GM18499 (cell line): ENCODE data around the gene PARK7.
"Not testable (repeated sequence)": the region's sequence is repeated elsewhere in the genome, so short reads cannot be mapped to it uniquely, and the experiment has no call there.

ENCODE experiments used
- ATAC-seq: cut with Tn5 transposase; IDR thresholded peaks from one replicate; pipeline ENCODE4 v1.9.1; 2021; ENCODE audit warnings: moderate number of reproducible peaks; ENCODE audit not compliant: insufficient read depth, unreplicated experiment

PARK7 gene

DNA sequence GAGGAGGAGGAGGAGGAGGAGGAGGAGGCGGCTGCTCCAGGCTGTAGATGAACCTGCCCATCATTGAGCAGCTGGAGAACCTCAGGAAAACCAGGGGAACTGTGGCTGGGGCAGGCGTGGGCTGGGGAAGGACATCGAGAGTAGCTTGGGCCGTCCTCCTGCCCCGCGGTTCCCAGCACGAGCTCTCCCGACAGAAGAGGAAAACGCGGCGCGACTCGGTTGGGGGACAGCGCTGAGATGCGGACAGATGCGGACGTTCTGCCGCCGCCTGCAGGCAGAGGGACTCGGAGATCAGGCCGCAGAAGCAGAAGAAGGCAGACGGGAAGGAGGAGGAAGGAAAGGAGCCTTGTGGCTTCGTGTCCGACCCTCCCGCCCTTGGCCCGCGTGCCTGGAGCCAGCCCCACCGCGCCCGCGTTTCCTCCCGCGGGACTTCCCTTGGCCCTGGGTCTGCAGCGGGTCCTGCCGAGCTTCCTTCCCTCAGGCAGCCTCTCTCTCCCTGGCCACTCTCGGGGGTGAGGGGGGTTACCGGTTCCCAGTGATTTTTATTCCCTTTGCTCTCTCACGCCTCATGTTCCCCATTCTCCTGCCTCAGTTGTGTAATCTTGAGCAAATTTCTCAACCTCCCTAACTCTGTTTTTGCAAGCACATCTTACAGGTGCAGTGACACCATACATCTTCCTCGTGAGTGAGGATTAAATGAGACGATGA lies 19.1 kb upstream of the PARK7 start:
- ATAC-seq = no peak

DNA sequence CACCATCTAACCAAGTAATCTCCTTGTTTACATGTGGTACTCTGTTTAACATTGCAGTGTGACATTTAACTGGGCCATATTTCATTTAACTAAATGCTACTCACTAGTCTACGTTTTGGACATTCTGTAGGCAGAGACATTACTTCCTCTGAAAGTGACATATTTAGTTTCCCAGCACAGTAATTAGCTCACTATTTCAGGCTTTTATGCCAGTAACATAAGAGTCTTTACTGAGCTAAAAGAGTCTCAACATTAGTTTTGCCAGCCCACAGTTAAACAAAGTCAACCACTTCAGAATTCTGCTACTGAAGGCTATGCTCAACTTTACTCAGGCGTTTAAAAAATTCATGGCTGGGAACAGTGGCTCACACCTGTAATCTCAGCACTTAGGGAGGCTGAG lies 18.3 kb upstream of the PARK7 start:
- ATAC-seq = no peak

DNA sequence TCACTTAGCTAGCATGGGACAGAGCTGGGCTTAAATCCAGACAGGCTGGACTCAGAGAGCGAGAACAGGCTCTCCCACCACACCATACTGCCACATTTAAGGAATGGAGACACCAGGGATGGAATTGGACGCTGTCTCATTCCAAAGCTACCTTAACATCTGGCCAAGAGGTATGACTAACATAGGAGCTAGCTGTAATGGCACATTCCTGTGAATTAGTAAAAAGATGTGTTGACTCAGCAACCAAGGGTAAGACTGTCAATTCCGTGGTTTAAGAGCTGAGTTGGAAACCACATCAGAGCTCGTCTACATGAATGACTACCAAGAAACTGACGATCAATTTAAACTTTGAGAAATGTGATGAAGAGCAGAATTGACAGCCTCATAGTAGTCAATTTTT lies 12.6 kb upstream of the PARK7 start:
- no peak for ATAC-seq

DNA sequence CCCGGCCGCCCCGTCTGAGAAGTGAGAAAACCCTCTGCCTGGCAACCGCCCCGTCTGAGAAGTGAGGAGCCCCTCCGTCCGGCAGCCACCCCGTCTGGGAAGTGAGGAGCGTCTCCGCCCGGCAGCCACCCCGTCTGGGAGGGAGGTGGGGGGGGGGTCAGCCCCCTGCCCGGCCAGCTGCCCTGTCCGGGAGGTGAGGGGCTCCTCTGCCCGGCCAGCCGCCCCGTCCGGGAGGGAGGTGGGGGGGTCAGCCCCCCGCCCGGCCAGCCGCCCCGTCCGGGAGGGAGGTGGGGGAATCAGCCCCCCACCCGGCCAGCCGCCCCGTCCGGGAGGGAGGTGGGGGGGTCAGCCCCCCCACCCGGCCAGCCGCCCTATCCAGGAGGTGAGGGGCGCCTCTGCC lies 8.7 kb upstream of the PARK7 start:
- not testable (repeated sequence) for ATAC-seq

DNA sequence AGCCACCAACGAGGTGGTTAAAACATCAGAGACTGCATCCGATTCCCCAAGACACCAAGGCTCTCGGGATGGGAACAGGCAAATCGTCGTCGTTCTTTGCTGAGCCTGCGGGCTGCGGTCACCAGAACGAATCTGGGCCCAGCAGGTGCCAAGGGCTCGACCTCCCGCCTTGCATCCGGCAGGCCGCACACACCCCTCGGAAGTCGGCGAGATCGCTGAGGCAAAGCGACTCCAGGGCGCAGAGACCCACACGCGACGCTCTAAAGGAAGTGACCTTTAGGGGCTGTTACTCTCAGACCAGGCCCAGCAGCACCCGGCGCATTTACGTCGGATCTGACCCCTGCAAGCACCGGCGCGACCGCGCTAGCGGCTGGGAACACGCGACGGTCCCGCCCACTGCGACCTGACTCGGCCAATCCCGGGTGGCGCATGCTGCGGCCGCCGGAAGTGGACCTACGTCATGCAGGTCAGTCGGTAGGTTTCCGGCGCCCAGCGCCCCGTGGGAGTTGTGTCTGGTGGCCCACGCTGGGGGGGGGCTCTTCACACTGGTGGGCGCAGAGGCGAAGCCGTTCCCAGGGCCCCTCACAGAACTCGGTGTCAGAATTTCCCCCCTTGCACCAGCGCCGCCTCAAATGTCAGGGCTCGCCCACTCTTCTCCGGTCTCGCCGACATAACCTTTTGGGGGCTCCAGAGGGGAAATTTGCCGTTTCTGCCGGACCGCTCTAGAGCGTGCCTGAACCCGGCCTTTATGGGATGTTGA lies 7.5 kb upstream of the PARK7 start:
- no peak for ATAC-seq

DNA sequence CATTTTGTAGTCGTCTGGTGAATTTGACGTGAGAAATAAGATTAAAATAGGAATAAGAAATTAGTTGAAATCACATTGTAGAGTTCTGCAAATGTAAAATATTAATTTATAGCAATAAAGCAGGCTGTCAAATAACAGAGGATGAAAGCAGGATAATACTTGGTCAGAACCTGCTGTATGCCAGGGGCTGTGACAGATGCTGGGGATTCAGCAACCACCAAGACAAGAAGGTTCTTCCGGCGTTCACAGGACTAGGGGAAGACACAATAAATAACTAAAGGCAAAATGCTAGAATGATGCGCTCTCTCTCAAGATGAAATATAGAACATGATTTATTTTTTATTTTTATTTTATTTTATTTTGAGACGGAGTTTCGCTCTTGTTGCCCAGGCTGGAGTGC lies 6.8 kb upstream of the PARK7 start:
- ATAC-seq = no peak

DNA sequence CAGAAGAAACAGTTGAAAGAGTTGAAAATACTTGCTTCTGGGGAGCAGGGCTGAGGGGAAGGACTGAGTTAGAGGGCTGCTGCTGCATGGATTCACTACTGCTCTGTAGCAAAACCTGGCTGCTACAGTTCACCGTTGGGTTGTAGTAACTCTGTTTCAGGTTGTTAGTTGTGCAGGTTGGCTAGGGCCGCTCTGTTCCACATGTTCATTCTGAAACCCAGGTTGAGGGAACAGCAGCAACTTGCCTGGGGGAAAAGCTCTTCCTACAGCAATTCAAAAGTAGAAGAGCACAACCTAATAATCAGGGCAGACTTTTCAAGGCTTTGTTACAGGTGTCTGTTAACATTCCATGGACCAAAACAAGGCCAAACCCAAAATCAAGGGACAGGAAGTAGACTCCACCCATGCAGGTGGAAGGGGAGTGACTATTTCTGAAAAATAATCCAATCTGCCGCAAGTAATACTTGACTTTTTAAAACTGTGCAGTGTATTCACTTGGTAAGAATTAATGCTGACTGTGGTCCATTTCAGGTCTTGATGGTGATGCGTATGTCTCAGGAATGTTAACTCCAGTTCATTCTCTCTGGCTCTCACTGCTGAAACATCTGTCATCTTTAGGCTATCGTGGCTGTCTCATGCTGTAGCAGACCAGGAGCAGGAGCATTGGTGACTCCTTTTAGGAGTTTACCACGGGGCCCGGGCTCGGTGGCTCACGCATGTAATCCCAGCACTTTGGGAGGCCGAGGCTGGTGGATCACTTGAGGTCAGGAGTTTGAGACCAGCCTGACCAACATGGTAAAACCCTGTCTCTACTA lies 5.1 kb upstream of the PARK7 start:
- no peak for ATAC-seq

DNA sequence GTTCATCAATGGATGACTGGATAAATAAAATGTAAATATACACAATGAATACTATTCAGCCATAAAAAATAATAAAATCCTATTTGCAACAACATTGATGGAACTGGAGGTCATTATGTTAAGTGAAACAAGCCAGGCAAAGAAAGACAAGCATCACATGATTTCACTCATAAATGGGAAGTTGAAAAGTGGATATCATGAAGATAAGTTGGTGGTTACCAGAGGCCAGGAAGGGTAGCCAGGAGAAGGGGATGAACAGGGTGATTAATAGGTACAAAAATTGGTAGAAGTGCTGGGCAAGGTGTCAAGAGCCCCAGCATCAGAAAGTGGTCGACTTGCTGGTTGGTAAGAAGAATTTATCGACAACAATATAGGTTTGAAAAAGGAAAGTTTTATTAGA lies 1.3 kb upstream of the PARK7 start:
- no peak for ATAC-seq

DNA sequence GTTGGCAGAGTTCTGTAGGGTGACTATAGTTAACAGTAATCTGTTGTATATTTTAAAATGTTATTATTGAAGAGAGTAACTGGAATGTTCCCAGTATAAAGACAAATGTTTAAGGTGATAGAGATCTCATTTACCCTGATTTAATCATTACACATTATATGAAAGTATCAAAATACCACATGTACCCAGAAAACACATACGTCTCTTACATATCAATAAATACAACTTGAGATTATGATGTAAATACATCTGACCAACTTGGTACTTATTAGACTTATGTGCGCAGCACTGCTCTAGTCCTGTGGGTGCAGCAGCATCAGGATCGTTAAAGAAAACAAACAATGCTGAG lies 670 bp upstream of the PARK7 start:
- no peak for ATAC-seq

DNA sequence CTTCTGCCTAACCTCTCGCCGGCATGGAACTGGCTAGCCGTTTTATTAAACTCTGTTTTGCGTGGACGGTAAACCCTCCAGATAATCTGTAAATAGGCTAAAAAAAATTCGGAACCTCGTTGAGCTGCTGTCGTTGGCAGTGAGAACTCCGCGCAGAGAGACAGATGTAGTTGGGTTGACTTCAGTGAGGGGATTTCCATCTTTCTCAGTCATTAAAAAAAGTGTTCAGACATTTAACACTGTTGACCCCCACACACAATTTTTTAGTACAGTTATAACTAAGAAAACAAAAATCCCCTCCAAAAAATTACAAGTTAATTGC lies 464 bp downstream of the PARK7 start:
- peak; percentile 10 for ATAC-seq

DNA sequence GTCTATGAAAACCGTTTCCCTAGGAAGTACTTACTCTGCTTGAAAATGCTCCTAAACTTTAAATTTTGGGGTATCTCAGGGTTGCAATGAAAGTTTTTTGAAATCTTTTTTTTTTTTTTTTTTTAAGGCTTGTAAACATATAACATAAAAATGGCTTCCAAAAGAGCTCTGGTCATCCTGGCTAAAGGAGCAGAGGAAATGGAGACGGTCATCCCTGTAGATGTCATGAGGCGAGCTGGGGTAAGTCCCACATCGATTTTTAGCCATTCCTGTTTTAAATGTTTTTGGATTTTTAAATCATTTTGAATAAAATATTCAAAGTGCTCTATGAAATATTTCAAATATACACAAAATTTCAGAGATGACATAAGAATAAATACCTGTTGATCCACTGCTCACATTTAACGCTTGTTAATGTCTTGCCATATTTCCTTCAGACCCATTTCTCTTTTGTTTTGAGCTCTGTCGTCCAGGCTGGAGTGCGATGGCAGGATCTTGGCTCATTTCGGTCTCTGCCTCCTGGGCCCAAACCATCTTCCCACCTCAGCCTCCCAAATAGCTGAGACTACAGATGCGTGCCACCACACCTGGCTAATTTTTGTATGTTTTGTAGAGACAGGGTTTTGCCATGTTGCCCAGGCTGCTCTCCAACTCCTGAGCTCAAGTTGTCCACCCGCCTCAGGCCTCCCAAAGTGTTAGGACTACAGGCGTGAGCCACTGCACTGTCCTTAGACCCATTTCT lies 1.3 kb downstream of the PARK7 start:
- ATAC-seq = no peak

DNA sequence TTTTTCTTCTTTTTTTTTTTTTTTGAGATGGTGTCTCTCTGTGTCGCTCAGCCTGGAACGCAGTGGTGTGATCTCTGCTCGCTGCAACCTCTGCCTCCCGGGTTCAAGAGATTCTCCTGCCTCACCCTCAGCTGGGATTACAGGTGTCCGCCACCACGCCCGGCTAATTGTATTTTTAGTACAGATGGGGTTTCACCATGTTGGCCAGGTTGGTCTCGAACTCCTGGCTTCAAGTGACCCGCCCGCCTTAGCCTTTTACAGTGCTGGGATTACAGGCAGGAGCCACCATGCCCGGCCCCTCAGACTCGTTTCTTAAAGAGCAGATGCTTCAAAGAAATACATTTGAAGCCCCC lies 1.8 kb downstream of the PARK7 start:
- ATAC-seq = not testable (repeated sequence)

DNA sequence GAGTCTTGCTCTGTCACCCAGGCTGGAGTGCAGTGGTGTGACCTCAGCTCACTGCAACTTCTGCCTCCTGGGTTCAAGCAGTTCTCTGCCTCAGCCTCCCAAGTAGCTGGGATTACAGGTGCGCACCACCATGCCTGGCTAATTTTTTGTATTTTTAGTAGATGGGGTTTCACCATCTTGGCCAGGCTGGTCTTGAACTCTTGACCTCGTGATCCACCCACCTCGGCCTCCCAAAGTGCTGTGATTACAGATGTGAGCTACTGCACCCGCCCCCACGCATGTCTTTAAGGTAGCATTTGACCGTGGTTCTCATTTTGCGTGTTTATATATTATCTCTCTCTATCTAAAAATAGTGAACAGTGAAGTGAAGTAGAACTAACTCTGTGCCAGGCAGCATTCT lies 2.3 kb downstream of the PARK7 start:
- ATAC-seq = not testable (repeated sequence)

DNA sequence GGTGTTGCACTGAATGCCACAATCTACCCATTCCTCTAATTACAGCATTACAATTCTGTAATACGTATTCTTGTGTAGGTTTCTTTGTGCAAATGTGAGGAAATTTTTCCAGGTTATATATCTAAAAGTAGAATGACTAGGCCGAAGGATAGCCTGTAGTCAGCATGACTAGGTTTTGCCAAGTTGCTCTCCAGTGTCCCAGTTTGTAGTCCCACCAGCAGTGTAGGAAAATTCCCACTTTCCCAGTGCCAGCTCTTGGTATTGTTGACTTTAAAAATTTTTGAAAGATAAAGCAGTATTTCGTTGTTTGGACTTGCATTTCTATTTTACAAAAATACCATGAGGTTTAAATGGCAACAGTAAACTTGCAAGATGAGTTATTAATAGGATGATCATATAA lies 3.0 kb downstream of the PARK7 start:
- ATAC-seq = no peak

DNA sequence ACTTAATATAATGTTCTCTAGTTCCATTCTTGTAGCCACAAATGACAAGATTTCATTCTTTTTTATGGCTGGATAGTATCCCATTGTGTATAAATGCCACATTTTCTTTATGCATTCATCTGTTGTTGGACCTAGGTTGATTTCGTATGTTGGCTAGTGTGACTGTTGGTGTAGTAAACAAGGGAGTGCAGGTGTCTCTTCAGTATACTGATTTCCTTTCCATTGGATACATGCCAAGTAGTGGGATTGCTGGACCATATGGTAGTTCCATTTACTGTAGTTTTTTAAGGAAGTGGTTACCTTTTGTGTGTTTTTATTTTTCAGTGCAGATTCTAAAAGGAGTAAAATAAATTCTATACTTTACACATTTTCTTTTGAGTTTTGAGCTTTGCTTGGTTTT lies 5.7 kb downstream of the PARK7 start:
- ATAC-seq = no peak

DNA sequence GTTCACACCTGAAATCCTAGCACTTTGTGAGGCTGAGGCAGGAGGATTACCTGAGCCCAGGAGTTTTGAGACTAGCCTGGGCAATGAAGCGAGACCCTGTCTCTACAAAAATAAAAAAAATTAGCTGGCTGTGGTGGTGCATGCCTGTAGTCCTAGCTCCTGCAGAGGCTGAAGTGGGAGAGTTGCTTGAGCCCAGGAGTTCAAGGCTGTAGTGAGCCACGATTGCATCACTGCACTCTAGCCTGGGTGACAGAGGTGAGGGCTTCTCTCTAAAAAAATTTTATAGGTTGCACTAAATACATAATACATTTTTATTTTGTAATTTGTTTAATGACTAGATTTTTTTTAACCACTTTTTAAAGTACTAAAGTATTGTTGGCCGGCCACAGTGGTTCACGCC lies 6.1 kb downstream of the PARK7 start:
- no peak for ATAC-seq

DNA sequence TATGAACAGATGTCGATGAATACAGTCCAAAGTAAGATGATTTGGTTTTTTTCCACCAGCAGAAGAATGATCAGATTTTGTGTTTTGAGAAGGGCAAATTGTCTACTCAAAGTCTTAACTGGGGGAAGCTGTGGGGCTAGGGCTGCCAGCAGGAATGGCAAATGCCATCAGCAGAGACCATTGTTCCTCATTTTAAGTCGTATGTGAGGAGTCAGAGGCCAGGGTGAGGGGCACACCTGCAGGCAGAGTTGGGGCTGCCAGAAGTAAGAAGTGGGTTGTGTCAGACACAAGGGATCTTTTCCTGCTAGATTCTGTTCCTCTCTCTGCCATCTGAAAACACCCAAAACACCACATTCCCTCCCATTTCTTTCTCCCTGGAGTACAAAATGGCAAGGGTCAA lies 8.7 kb downstream of the PARK7 start:
- ATAC-seq = no peak

DNA sequence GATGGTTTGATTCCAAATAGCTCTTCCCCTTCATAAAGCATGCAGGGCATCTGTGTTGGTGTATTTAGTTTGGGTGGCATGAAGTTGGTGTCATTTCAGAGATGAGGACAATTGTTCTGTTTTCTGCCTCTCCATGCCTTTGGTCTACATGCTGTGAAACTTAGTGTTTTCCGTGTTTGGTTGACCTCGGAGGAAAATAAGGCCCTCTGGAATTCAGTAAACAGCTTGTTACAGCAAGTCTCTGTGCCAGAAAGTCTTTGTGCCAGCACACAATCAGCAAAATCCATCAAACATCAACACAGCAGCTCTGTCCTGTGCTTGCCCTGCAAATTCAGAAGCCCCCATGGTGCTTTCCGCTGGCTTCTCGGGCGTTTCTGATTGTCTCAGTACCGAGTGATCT lies 9.5 kb downstream of the PARK7 start:
- no peak for ATAC-seq

DNA sequence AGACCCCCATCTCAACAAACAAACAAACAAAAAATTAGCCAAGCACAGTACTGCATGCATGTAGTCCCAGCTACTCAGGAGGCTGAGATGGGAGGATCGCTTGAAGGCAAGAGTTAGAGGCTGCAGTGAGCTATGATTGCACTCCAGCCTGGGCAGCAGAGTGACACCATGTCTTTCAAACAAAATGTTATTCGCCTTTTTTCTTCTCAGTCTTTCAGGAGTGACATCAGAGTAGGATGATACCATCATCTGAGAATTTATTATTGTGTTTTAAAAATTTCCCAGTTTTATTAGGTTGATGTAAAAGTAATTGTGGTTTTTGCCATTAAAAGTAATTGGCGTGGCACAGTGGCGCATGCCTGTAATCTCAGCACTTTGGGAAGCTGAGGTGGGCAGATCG lies 10.8 kb downstream of the PARK7 start:
- no peak for ATAC-seq

DNA sequence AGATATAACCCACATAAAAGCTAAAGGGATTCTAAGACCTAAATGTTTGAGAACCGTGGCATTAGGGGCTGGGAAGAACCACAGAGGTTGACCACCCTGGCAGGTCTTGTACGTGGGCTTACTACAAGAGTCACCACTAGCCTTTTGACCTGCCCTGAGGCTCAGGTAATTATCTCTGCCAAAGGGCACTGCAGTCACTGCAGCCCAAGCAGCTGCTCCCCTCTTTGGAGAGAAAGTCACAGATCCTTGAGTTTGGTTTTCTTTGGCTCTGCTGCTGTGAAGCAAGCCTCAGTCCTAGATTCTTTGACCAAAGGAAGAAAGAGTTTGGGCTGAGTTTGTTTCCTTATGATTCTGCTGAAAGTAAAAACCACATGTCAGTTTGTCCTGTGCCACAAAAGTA lies 11.6 kb downstream of the PARK7 start:
- ATAC-seq = no peak
